ENCODE data around the gene ADGRA1. TPM values are rescaled to one million over a fixed set of nuclear protein-coding genes. Genes with fewer than 3 reads are reported as not detected.

Gene ADGRA1
- total and polyA plus RNA-seq, 2 experiments from 2014 or later = 0.23 to 0.52 TPM

DNA sequence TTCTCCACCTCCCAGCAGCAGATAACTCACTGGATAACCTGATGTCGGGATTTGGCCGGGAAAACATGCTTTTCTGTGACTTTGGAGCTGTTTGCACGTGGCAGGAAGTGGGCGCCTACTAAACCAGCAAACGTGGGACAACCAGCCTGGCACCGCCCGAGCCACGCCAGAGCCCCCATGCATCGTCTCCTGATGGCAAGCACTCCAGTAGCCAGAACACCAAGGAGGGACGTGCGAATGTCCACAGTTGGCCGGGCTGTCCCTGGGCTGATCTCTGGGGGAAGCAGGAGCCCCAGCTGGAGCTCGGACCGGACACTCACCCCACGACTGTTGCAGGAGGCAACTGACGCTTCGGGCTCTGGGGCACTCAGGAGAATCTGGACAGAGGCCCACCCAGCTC is 7.1 kb downstream of the ADGRA1 start:
- no peaks in the 10 kb centered on the region for H3K4me1 ChIP-seq (ENCODE audit: insufficient read depth)
- ATAC-seq (no peak), DNase-seq (ENCODE audit: low spot score) (no peak)
- Mint-ChIP-seq H3K4me3 (no peak overlapping the region), H3K27me3 (ENCODE audit: insufficient read depth, low read depth, poor library complexity) (peaks cover 17% of the 10 kb centered on the region), H3K36me3 (ENCODE audit: low read depth) (no peaks in the 10 kb centered on the region), H3K4me1 (no peaks in the 10 kb centered on the region), H3K27ac (no peak overlapping the region), H3K9me3 (no peaks in the 10 kb centered on the region)
- H3K4me2 ChIP-seq = no peak overlapping the region
- H3K79me2 ChIP-seq (replicated peaks; ENCODE audit: insufficient read depth) = no peaks in the 10 kb centered on the region
- H2AFZ ChIP-seq = no peak overlapping the region
- no peak overlapping the region for H3K27ac ChIP-seq (ENCODE audit: low read depth)
- H3F3A ChIP-seq (replicated peaks; ENCODE audit: low read depth) = no peaks in the 10 kb centered on the region
- 0 out of 2 replicates have a peak, but pooled peaks cover 2% of the 10 kb centered on the region for H3K27me3 ChIP-seq (ENCODE audit: insufficient read depth)
- no peak overlapping the region for H3K4me3 ChIP-seq
- H3K9me2 ChIP-seq (ENCODE audit: insufficient read depth) = no peaks in the 10 kb centered on the region
- no peak for TF ChIP-seq ZNF462 (CRISPR knock-in tag; IDR thresholded peaks at IDR 0.05)
- TF ChIP-seq ZNF114 (CRISPR knock-in tag; IDR thresholded peaks at IDR 0.05) = no peak
- TF ChIP-seq ZNF331 (CRISPR knock-in tag; IDR thresholded peaks at IDR 0.05; ENCODE audit: low read depth) = no peak
- TF ChIP-seq, protein P1, sequence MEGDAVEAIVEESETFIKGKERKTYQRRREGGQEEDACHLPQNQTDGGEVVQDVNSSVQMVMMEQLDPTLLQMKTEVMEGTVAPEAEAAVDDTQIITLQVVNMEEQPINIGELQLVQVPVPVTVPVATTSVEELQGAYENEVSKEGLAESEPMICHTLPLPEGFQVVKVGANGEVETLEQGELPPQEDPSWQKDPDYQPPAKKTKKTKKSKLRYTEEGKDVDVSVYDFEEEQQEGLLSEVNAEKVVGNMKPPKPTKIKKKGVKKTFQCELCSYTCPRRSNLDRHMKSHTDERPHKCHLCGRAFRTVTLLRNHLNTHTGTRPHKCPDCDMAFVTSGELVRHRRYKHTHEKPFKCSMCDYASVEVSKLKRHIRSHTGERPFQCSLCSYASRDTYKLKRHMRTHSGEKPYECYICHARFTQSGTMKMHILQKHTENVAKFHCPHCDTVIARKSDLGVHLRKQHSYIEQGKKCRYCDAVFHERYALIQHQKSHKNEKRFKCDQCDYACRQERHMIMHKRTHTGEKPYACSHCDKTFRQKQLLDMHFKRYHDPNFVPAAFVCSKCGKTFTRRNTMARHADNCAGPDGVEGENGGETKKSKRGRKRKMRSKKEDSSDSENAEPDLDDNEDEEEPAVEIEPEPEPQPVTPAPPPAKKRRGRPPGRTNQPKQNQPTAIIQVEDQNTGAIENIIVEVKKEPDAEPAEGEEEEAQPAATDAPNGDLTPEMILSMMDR (conservative IDR thresholded peaks at IDR 0.05; ENCODE audit: low read depth in 2 of 2) = no peak
- TF ChIP-seq POLR2AphosphoS5 (IDR thresholded peaks at IDR 0.05; ENCODE audit: low read depth) = no peak
- no peak for TF ChIP-seq EZH2 (IDR thresholded peaks at IDR 0.05; ENCODE audit: low read depth, unreplicated experiment)
- no peak for TF ChIP-seq EZH2phosphoT487 (IDR thresholded peaks at IDR 0.05; ENCODE audit: unreplicated experiment)
- no peaks in the 10 kb centered on the region for H3K36me3 ChIP-seq (ENCODE audit: insufficient read depth)
- H4K20me1 ChIP-seq (replicated peaks; ENCODE audit: insufficient read depth) = no peaks in the 10 kb centered on the region
